K562 (cell line): Measurements from ENCODE around the gene GBX1. TPM values are rescaled to one million over a fixed set of nuclear protein-coding genes. Genes with fewer than 3 reads are reported as not detected.
A peak's percentile ranks its signal among the peaks of the same experiment; 100 is the strongest.

Experiments
- ATAC-seq: fragments of 200-7000 bp; cut with Tn5 transposase; 3 replicates; pipeline ENCODE4 v1.9.1; 2020; ENCODE audit warnings: moderate library complexity
- BruUV-seq: library from RNA; stranded (reverse); fragments of 400-500 nt; replicated peaks from 2 replicates; lab custom pipeline; 2021; lab: Mats Ljungman, UMichigan
- CTCF ChIA-PET: fragments of 300-600 bp; formaldehyde crosslinking; extraction: SDS; loops from one replicate; lab custom pipeline; 2021; ENCODE audit warnings: low intra/inter-chr PET ratio; lab: Yijun Ruan, JAX
- POLR2A ChIA-PET: fragments of 300-600, 350-650 bp; sonication (Branson Sonifier 250); formaldehyde crosslinking; extraction: SDS; loops from one replicate; lab custom pipeline; 2021; ENCODE audit warnings: antibody characterized with exemption, inconsistent platforms; lab: Yijun Ruan, JAX
- DNase-seq, 4 experiments: peaks; one replicate each; pipeline versions ENCODE4 v3.0.0 to v3.0.0-alpha.2; 2011 to 2018; ENCODE audit warnings: low spot score in 3 of 4, mixed read lengths in 3 of 4; ENCODE audit errors: extremely low read depth in 1 of 4
- FAIRE-seq: peaks from 2 replicates; lab custom pipeline; 2011; peaks lifted over from hg19 to GRCh38; lab: Jason Lieb, UNC
- H2AFZ ChIP-seq: 2 replicates; pipeline ENCODE4 v1.6.0; 2011; ENCODE audit warnings: low read depth, low read length, control low read depth, inconsistent platforms
- H3K27ac ChIP-seq: fragments of 200-600 bp; 3 replicates; pipeline ENCODE4 v1.8.0; 2011; ENCODE audit warnings: low read depth, mild to moderate bottlenecking, control low read depth, inconsistent platforms, low read length, moderate library complexity, mixed read lengths; ENCODE audit errors: extremely low read depth
- H3K27me3 ChIP-seq, 2 experiments: fragments of 300-600 bp in 1 of 2; 2 replicates in 1 of 2; 3 replicates in 1 of 2; pipeline versions ENCODE4 v1.6.0 to v1.8.0; 2011; ENCODE audit warnings: inconsistent platforms in 2 of 2, low read length in 2 of 2, mild to moderate bottlenecking in 1 of 2, mixed read lengths in 1 of 2, moderate library complexity in 1 of 2; ENCODE audit not compliant: control insufficient read depth in 2 of 2, insufficient read depth in 2 of 2
- H3K36me3 ChIP-seq: fragments of 300-600 bp; 3 replicates; pipeline ENCODE4 v1.8.0; 2011; ENCODE audit warnings: mild to moderate bottlenecking, low read length, inconsistent platforms; ENCODE audit not compliant: control insufficient read depth, insufficient read depth
- H3K4me1 ChIP-seq, 2 experiments: fragments of 200-600 bp in 1 of 2; replicated peaks in 1 of 2; 2 replicates in 1 of 2; 3 replicates in 1 of 2; pipeline versions ENCODE4 v1.5.1 to v1.8.0; 2011; ENCODE audit warnings: inconsistent platforms in 2 of 2, low read length in 2 of 2, mild to moderate bottlenecking in 1 of 2, mixed read lengths in 1 of 2, moderate library complexity in 1 of 2; ENCODE audit not compliant: control insufficient read depth in 2 of 2, insufficient read depth in 2 of 2
- H3K4me2 ChIP-seq: 2 replicates; pipeline ENCODE4 v1.6.1; 2011; ENCODE audit warnings: low read length, control low read depth, inconsistent platforms, mixed read lengths; ENCODE audit not compliant: insufficient read depth
- H3K4me3 ChIP-seq: fragments of 200-600 bp; sonication (generic), shearing (Covaris generic); 2 replicates; pipeline ENCODE4 v1.5.1; 2016; ENCODE audit warnings: control low read depth, inconsistent platforms
- H3K79me2 ChIP-seq: fragments of 200-600 bp; 3 replicates; pipeline ENCODE4 v1.8.0; 2011; ENCODE audit warnings: low read length, inconsistent platforms; ENCODE audit not compliant: control insufficient read depth, insufficient read depth
- H3K9ac ChIP-seq, 2 experiments: 2 replicates each; pipeline versions ENCODE4 v1.6.0 to v1.6.1; 2011; ENCODE audit warnings: low read depth in 2 of 2, low read length in 2 of 2, control low read depth in 1 of 2, inconsistent platforms in 1 of 2, mild to moderate bottlenecking in 1 of 2, mixed read lengths in 1 of 2; ENCODE audit not compliant: insufficient read depth in 1 of 2
- H3K9me1 ChIP-seq: one replicate; pipeline ENCODE4 v1.6.0; 2011; ENCODE audit warnings: inconsistent platforms, mild to moderate bottlenecking, low read length, moderate library complexity; ENCODE audit not compliant: control insufficient read depth, insufficient read depth
- H3K9me3 ChIP-seq: replicated peaks from 2 replicates; pipeline ENCODE4 v1.5.1; 2011; ENCODE audit warnings: low read depth, low read length, inconsistent platforms; ENCODE audit not compliant: control insufficient read depth, insufficient read depth
- H4K20me1 ChIP-seq: replicated peaks from 2 replicates; pipeline ENCODE4 v1.6.1; 2011; ENCODE audit warnings: low read length, inconsistent platforms, mixed read lengths; ENCODE audit not compliant: control insufficient read depth, insufficient read depth
- E2F8 ChIP-seq: fragments of 450-650 bp; IDR thresholded peaks from 2 replicates; pipeline ENCODE4 v1.7.1; 2018; ENCODE audit warnings: mild to moderate bottlenecking, low read depth; ENCODE audit not compliant: partially characterized antibody
- NRF1 ChIP-seq, 2 experiments: fragments of 450-650 bp; IDR thresholded peaks in 1 of 2; conservative IDR thresholded peaks in 1 of 2; 2 replicates each; pipeline ENCODE4 v1.6.1; 2014; ENCODE audit warnings: mild to moderate bottlenecking in 2 of 2
- PBX2 ChIP-seq, 2 experiments: IDR thresholded peaks in 1 of 2; conservative IDR thresholded peaks in 1 of 2; 2 replicates each; pipeline ENCODE4 v1.6.1; 2016; ENCODE audit warnings: low read depth in 2 of 2, mild to moderate bottlenecking in 1 of 2, missing compliant biosample characterization in 1 of 2, missing genetic modification characterization in 1 of 2, moderate library complexity in 1 of 2
- PKNOX1 ChIP-seq: fragments of 450-650 bp; IDR thresholded peaks from 2 replicates; pipeline ENCODE4 v1.6.1; 2016
- ZC3H11A ChIP-seq: IDR thresholded peaks from 2 replicates; pipeline ENCODE4 v1.6.1; 2012; ENCODE audit warnings: low read depth, low read length, improper control_type of control experiment
- WGBS: fragments of 100-300 bp; shearing (Covaris generic); methylation state at CpG from one replicate; pipeline ENCODE4 v1.1.6; 2016; ENCODE audit warnings: low coverage, mixed read lengths; ENCODE audit not compliant: insufficient coverage; ENCODE audit errors: missing lambda C conversion rate; 5-methylcytosine and 5-hydroxymethylcytosine counted together
- in situ Hi-C: fragments of 300-500 bp; cut with MboI; formaldehyde crosslinking; loops from 4 replicates; pipeline ENCODE4 v1.15.0; 2018; ENCODE audit warnings: inconsistent platforms, mixed read lengths
- intact Hi-C: fragments of 100-400 bp; cut with micrococcal nuclease; formaldehyde crosslinking; loops from 2 replicates; pipeline ENCODE4 v1.14.2; 2022
- polyA plus RNA-seq, 8 experiments: library from polyadenylated mRNA; depleted of rRNA in 4 of 8; stranded (reverse) in 5 of 8; unstranded in 3 of 8; fragments of >200 nt; fragmentation: Nextera tagmentation in 2 of 8; fragmentation: Illumina TruSeq in 1 of 8; extraction: Ambion mirVana in 2 of 8; extraction: Trizol in 1 of 8; gene quantifications; 2 replicates each; pipeline versions ENCODE4 v1.2.1 to v1.2.3, GENCODE V29; 2011 to 2014; ENCODE audit warnings: inconsistent platforms in 1 of 8, missing spikeins in 1 of 8
- total RNA-seq, 7 experiments: library from RNA; depleted of rRNA in 6 of 7; stranded (reverse); fragments of >200 nt in 6 of 7; fragmentation: Illumina TruSeq in 2 of 7; extraction: Trizol in 2 of 7; gene quantifications; 2 replicates each; pipeline versions ENCODE4 v1.2.1 to v1.2.3, GENCODE V29; 2011 to 2021; ENCODE audit warnings: low replicate concordance in 1 of 7
- TF ChIP-seq, protein P1 (sequence below), 3 experiments: IDR thresholded peaks in 2 of 3; conservative IDR thresholded peaks in 1 of 3; 2 replicates each; pipeline ENCODE4 v1.5.1; 2011 to 2012; ENCODE audit warnings: low read length in 3 of 3, mild to moderate bottlenecking in 3 of 3, control low read depth in 2 of 3, improper control_type of control experiment in 1 of 3, inconsistent platforms in 1 of 3, low read depth in 1 of 3, mixed read lengths in 1 of 3, moderate library complexity in 1 of 3; ENCODE audit not compliant: insufficient read depth in 2 of 3
- TF ChIP-seq, protein P2 (sequence below): fragments of 200-800 bp; sonication (Bioruptor generic); IDR thresholded peaks from 2 replicates; pipeline ENCODE4 v1.6.1; 2017; ENCODE audit warnings: missing genetic modification characterization, missing compliant biosample characterization

Gene GBX1
- total and polyA plus RNA-seq, 9 of the 15 experiments (the other 6 are each of a cell fraction or from before 2014, with no cell fraction given) = not detected

DNA sequence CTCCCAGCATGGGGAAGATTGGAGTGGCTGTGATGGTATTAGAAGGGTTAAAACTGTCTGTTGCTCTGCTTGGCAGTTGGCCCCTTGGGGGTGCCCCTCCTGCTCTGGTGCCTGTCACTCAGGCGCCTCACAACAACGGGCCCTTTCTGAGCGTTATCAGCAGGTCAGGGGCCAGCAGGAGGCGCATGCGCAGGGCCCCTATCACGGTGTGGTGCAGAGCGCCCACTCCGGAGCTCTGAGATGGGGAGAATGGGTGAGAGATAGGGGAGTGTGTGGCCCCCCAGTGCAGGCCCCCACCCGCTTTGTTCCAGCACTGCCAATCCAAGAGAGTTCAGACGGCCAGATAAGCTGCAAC, 24.8 kb downstream of the GBX1 start:
- intact Hi-C loops = no loop called here
- no peak for FAIRE-seq
- POLR2A ChIA-PET = interaction anchor here (0.6 to 1.7 kb wide), 4 partner anchors 8 to 22 kb away, joined by 3 to 5 read pairs (median 4); no protein-coding TSS in a partner anchor
- TF ChIP-seq ZC3H11A (no peak), PKNOX1 (peak; percentile 76), E2F8 (no peak), PBX2 (CRISPR knock-in tag; IDR thresholded peaks at IDR 0.05; ENCODE audit: low read depth) (peak; percentile 36; the same call in 1 of the 2 replicates), PBX2 (tag; conservative IDR thresholded peaks at IDR 0.05; ENCODE audit: low read depth) (0 out of 2 replicates have a peak, but pooled peaks have one; percentile 19), NRF1 (conservative IDR thresholded peaks at IDR 0.05 in 1 of 2, IDR thresholded peaks at IDR 0.05 in 1 of 2) (peak; percentile 74 to 79)
- TF ChIP-seq, protein P1, sequence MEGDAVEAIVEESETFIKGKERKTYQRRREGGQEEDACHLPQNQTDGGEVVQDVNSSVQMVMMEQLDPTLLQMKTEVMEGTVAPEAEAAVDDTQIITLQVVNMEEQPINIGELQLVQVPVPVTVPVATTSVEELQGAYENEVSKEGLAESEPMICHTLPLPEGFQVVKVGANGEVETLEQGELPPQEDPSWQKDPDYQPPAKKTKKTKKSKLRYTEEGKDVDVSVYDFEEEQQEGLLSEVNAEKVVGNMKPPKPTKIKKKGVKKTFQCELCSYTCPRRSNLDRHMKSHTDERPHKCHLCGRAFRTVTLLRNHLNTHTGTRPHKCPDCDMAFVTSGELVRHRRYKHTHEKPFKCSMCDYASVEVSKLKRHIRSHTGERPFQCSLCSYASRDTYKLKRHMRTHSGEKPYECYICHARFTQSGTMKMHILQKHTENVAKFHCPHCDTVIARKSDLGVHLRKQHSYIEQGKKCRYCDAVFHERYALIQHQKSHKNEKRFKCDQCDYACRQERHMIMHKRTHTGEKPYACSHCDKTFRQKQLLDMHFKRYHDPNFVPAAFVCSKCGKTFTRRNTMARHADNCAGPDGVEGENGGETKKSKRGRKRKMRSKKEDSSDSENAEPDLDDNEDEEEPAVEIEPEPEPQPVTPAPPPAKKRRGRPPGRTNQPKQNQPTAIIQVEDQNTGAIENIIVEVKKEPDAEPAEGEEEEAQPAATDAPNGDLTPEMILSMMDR (IDR thresholded peaks at IDR 0.05 in 2 of 3, conservative IDR thresholded peaks at IDR 0.05 in 1 of 3; ENCODE audit: insufficient read depth in 2 of 3, low read depth in 1 of 3, low read length in 3 of 3) = peak; percentile 19 to 34 (median 28); a peak in 3 of 6 replicates
- TF ChIP-seq, protein P2, sequence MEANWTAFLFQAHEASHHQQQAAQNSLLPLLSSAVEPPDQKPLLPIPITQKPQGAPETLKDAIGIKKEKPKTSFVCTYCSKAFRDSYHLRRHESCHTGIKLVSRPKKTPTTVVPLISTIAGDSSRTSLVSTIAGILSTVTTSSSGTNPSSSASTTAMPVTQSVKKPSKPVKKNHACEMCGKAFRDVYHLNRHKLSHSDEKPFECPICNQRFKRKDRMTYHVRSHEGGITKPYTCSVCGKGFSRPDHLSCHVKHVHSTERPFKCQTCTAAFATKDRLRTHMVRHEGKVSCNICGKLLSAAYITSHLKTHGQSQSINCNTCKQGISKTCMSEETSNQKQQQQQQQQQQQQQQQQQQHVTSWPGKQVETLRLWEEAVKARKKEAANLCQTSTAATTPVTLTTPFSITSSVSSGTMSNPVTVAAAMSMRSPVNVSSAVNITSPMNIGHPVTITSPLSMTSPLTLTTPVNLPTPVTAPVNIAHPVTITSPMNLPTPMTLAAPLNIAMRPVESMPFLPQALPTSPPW = peak; percentile 52

More for the DNA sequence above, 24.8 kb downstream of the GBX1 start:
- CTCF ChIA-PET = no interaction called here
- no peak overlapping the region for H3K4me2 ChIP-seq
- ATAC-seq (peak; percentile 14; the same call in 1 of the 3 replicates), DNase-seq (no peak)
- H3K36me3 ChIP-seq = peaks cover 67% of the 10 kb centered on the region
- peaks cover 4% of the 10 kb centered on the region; the same call in 1 of the 2 replicates for H4K20me1 ChIP-seq
- H3K9ac ChIP-seq = no peak overlapping the region
- no TSS peak for BruUV-seq
- in situ Hi-C loops = no loop called here
- no peaks in the 10 kb centered on the region for H3K9me3 ChIP-seq
- H3K4me3 ChIP-seq = no peak overlapping the region
- H3K27ac ChIP-seq = no peak overlapping the region
- no peaks in the 10 kb centered on the region for H3K79me2 ChIP-seq
- peaks cover 0 to 26% of the 10 kb centered on the region in 2 experiments; a peak in 2 of 5 replicates for H3K4me1 ChIP-seq
- peaks cover 5% of the 10 kb centered on the region for H3K9me1 ChIP-seq
- H3K27me3 ChIP-seq = no peaks in the 10 kb centered on the region; a peak in 1 of 5 replicates
- WGBS = 69% methylated on average over 10 of the region's 10 CpGs
- H2AFZ ChIP-seq = no peak overlapping the region
